HCT116 (cell line): ENCODE results near the gene CHM. TPM values are rescaled to one million over a fixed set of nuclear protein-coding genes. Genes with fewer than 3 reads are reported as not detected.

ENCODE experiments used
- ATAC-seq: fragments of 200-7000 bp; cut with Tn5 transposase; 2 replicates; pipeline ENCODE4 v1.9.1; 2020; ENCODE audit warnings: mild to moderate bottlenecking, moderate library complexity
- BruUV-seq: library from RNA; stranded (reverse); fragments of 400-500 nt; replicated peaks from 2 replicates; lab custom pipeline; 2021; lab: Mats Ljungman, UMichigan
- CTCF ChIA-PET: fragments of 300-600 bp; sonication (Branson Sonifier 250); formaldehyde crosslinking; loops from one replicate; lab custom pipeline; 2021; ENCODE audit warnings: antibody characterized with exemption; lab: Charles Lee
- POLR2A ChIA-PET: fragments of 300-600, 350-600 bp; sonication (Branson Sonifier 250); formaldehyde crosslinking; loops from one replicate; lab custom pipeline; 2021; ENCODE audit warnings: antibody characterized with exemption; lab: Charles Lee
- RAD21 ChIA-PET, 2 experiments: fragments of 300-600 bp; sonication (Branson Sonifier 250); formaldehyde crosslinking; loops; one replicate each; lab custom pipeline; 2023; ENCODE audit warnings: low total read pairs in 2 of 2; ENCODE audit not compliant: uncharacterized antibody in 2 of 2, unreplicated experiment in 2 of 2, low non-redundant PET in 1 of 2; lab: Charles Lee
- DNase-seq: peaks from one replicate; pipeline ENCODE4 v3.0.0-alpha.2; 2010; ENCODE audit warnings: low read depth, low spot score
- H2AFZ ChIP-seq: fragments of 200-600 bp; shearing (Covaris generic), sonication (generic); 2 replicates; pipeline ENCODE4 v1.6.1; 2017; ENCODE audit warnings: low read depth, mixed run types, mixed read lengths, antibody characterized with exemption, low read length; ENCODE audit not compliant: poor library complexity, severe bottlenecking
- H3K27ac ChIP-seq: 2 replicates; pipeline ENCODE4 v1.5.1; 2012; ENCODE audit warnings: low read depth, low read length
- H3K27me3 ChIP-seq: fragments of 200-600 bp; sonication (generic); 2 replicates; pipeline ENCODE4 v1.6.1; 2016; ENCODE audit warnings: mixed run types, low read length, mixed read lengths; ENCODE audit not compliant: insufficient read depth
- H3K36me3 ChIP-seq, 2 experiments: fragments of 200-500 bp in 1 of 2; fragments of 200-600 bp in 1 of 2; sonication (Bioruptor generic) in 1 of 2; sonication (generic) in 1 of 2; 2 replicates each; pipeline versions ENCODE4 v1.5.1 to v1.6.1; 2014 to 2016; ENCODE audit warnings: low read length in 2 of 2, inconsistent platforms in 1 of 2, mixed read lengths in 1 of 2, mixed run types in 1 of 2; ENCODE audit not compliant: insufficient read depth in 2 of 2, control insufficient read depth in 1 of 2
- H3K4me1 ChIP-seq, 2 experiments: fragments of 200-600 bp in 1 of 2; sonication (generic) in 1 of 2; 2 replicates each; pipeline versions ENCODE4 v1.5.1 to v1.6.1; 2012 to 2017; ENCODE audit warnings: low read length in 2 of 2, inconsistent platforms in 1 of 2, mild to moderate bottlenecking in 1 of 2, mixed read lengths in 1 of 2, mixed run types in 1 of 2, moderate library complexity in 1 of 2; ENCODE audit not compliant: insufficient read depth in 2 of 2, control insufficient read depth in 1 of 2
- H3K4me2 ChIP-seq: fragments of 200-600 bp; sonication (generic); 2 replicates; pipeline ENCODE4 v1.6.1; 2017; ENCODE audit warnings: mixed run types, low read length, mixed read lengths
- H3K4me3 ChIP-seq, 2 experiments: fragments of 200-600 bp in 1 of 2; sonication (generic) in 1 of 2; replicated peaks in 1 of 2; 2 replicates each; pipeline ENCODE4 v1.5.1; 2011 to 2016; ENCODE audit warnings: low read length in 2 of 2, control low read depth in 1 of 2, low read depth in 1 of 2, mild to moderate bottlenecking in 1 of 2, mixed read lengths in 1 of 2, mixed run types in 1 of 2
- H3K79me2 ChIP-seq: fragments of 200-600 bp; sonication (generic); 2 replicates; pipeline ENCODE4 v1.6.1; 2017; ENCODE audit warnings: mild to moderate bottlenecking, mixed run types, low read length, moderate library complexity, mixed read lengths; ENCODE audit not compliant: insufficient read depth
- H3K9ac ChIP-seq: fragments of 200-600 bp; sonication (generic); 2 replicates; pipeline ENCODE4 v1.6.1; 2016; ENCODE audit warnings: low read length, mixed read lengths
- H3K9me2 ChIP-seq: fragments of 200-600 bp; sonication (generic), shearing (Covaris generic); 2 replicates; pipeline ENCODE4 v1.6.1; 2017; ENCODE audit warnings: mixed run types, mild to moderate bottlenecking, moderate library complexity; ENCODE audit not compliant: insufficient read depth
- H3K9me3 ChIP-seq, 2 experiments: fragments of 200-500 bp in 1 of 2; fragments of 200-600 bp in 1 of 2; sonication (Bioruptor generic) in 1 of 2; sonication (generic) in 1 of 2; 2 replicates each; pipeline ENCODE4 v1.6.1; 2014 to 2017; ENCODE audit warnings: low read length in 2 of 2, mixed read lengths in 2 of 2, inconsistent platforms in 1 of 2, low read depth in 1 of 2, mild to moderate bottlenecking in 1 of 2, mixed run types in 1 of 2, moderate library complexity in 1 of 2; ENCODE audit not compliant: control insufficient read depth in 1 of 2, insufficient read depth in 1 of 2
- H4K20me1 ChIP-seq: fragments of 200-600 bp; sonication (generic), shearing (Covaris generic); 2 replicates; pipeline ENCODE4 v1.6.1; 2017; ENCODE audit warnings: mixed run types, mild to moderate bottlenecking, moderate library complexity; ENCODE audit not compliant: insufficient read depth
- CBX3 ChIP-seq: IDR thresholded peaks from 2 replicates; pipeline ENCODE4 v1.6.1; 2012; ENCODE audit warnings: low read depth
- EZH2 ChIP-seq: fragments of 200-600 bp; sonication (generic); IDR thresholded peaks from 2 replicates; pipeline ENCODE4 v1.6.1; 2017; ENCODE audit warnings: antibody characterized with exemption, mixed run types
- FOSL1 ChIP-seq: IDR thresholded peaks from 2 replicates; pipeline ENCODE4 v1.6.1; 2012; ENCODE audit warnings: low read depth
- POLR2A ChIP-seq: IDR thresholded peaks from 2 replicates; pipeline ENCODE4 v1.7.0; 2011; ENCODE audit warnings: borderline replicate concordance; ENCODE audit not compliant: insufficient read depth, insufficient read length; ENCODE audit errors: extremely low read depth
- POLR2AphosphoS5 ChIP-seq: IDR thresholded peaks from 2 replicates; pipeline ENCODE4 v1.6.1; 2011; ENCODE audit warnings: mild to moderate bottlenecking, low read depth, low read length, moderate library complexity
- SP1 ChIP-seq: IDR thresholded peaks from 2 replicates; pipeline ENCODE4 v1.6.1; 2012; ENCODE audit warnings: low read depth
- YY1 ChIP-seq: IDR thresholded peaks from 2 replicates; pipeline ENCODE4 v1.6.1; 2011; ENCODE audit warnings: low read length, low read depth, moderate library complexity, mild to moderate bottlenecking; ENCODE audit not compliant: insufficient replicate concordance; ENCODE audit errors: extremely low read depth
- intact Hi-C: fragments of 100-400 bp; cut with micrococcal nuclease; formaldehyde crosslinking; loops from 2 replicates; pipeline ENCODE4 v1.10.0; 2022
- total RNA-seq: library from RNA; stranded (reverse); gene quantifications from one replicate; pipeline ENCODE4 v1.2.1, GENCODE V29; 2021; ENCODE audit not compliant: unreplicated experiment
- TF ChIP-seq, protein P1 (sequence below), 3 experiments: fragments of 200-600 bp in 1 of 3; sonication (generic) in 1 of 3; IDR thresholded peaks in 2 of 3; conservative IDR thresholded peaks in 1 of 3; 2 replicates each; pipeline ENCODE4 v1.5.1; 2012 to 2017; ENCODE audit warnings: low read depth in 2 of 3, low read length in 2 of 3, antibody characterized with exemption in 1 of 3, borderline replicate concordance in 1 of 3, control low read depth in 1 of 3, mild to moderate bottlenecking in 1 of 3, mixed read lengths in 1 of 3, mixed run types in 1 of 3, moderate library complexity in 1 of 3; ENCODE audit not compliant: insufficient read depth in 1 of 3
- TF ChIP-seq, protein P2 (sequence below): IDR thresholded peaks from 2 replicates; pipeline ENCODE4 v1.6.1; 2011; ENCODE audit warnings: mild to moderate bottlenecking, low read length, moderate library complexity; ENCODE audit not compliant: insufficient replicate concordance; ENCODE audit errors: extremely low read depth

The CHM gene
- total RNA-seq, 1 experiment from 2014 or later: 17.1 TPM

GRCh38 chrX:85906399-85906798 lies 141.0 kb downstream of the CHM start:
- BruUV-seq: no TSS peak
- H3K27ac ChIP-seq: no peak overlapping the region
- H3K9me3 ChIP-seq: no peaks in the 10 kb centered on the region
- H3K36me3 ChIP-seq: no peaks in the 10 kb centered on the region
- ChIA-PET POLR2A (no interaction called here), CTCF (no interaction called here), RAD21 (no interaction called here)
- no peaks in the 10 kb centered on the region for H3K79me2 ChIP-seq
- DNase-seq (no peak), ATAC-seq (no peak)
- H3K27me3 ChIP-seq: no peaks in the 10 kb centered on the region
- no peaks in the 10 kb centered on the region for H4K20me1 ChIP-seq
- TF ChIP-seq, protein P1, sequence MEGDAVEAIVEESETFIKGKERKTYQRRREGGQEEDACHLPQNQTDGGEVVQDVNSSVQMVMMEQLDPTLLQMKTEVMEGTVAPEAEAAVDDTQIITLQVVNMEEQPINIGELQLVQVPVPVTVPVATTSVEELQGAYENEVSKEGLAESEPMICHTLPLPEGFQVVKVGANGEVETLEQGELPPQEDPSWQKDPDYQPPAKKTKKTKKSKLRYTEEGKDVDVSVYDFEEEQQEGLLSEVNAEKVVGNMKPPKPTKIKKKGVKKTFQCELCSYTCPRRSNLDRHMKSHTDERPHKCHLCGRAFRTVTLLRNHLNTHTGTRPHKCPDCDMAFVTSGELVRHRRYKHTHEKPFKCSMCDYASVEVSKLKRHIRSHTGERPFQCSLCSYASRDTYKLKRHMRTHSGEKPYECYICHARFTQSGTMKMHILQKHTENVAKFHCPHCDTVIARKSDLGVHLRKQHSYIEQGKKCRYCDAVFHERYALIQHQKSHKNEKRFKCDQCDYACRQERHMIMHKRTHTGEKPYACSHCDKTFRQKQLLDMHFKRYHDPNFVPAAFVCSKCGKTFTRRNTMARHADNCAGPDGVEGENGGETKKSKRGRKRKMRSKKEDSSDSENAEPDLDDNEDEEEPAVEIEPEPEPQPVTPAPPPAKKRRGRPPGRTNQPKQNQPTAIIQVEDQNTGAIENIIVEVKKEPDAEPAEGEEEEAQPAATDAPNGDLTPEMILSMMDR (IDR thresholded peaks at IDR 0.05 in 2 of 3, conservative IDR thresholded peaks at IDR 0.05 in 1 of 3; ENCODE audit: borderline replicate concordance in 1 of 3, insufficient read depth in 1 of 3, low read depth in 2 of 3, low read length in 2 of 3): no peak
- no peak for TF ChIP-seq SP1
- TF ChIP-seq CBX3: no peak
- TF ChIP-seq EZH2: no peak
- TF ChIP-seq POLR2AphosphoS5: no peak
- TF ChIP-seq YY1: no peak
- no peak for TF ChIP-seq POLR2A
- no peak for TF ChIP-seq FOSL1
- TF ChIP-seq, protein P2, sequence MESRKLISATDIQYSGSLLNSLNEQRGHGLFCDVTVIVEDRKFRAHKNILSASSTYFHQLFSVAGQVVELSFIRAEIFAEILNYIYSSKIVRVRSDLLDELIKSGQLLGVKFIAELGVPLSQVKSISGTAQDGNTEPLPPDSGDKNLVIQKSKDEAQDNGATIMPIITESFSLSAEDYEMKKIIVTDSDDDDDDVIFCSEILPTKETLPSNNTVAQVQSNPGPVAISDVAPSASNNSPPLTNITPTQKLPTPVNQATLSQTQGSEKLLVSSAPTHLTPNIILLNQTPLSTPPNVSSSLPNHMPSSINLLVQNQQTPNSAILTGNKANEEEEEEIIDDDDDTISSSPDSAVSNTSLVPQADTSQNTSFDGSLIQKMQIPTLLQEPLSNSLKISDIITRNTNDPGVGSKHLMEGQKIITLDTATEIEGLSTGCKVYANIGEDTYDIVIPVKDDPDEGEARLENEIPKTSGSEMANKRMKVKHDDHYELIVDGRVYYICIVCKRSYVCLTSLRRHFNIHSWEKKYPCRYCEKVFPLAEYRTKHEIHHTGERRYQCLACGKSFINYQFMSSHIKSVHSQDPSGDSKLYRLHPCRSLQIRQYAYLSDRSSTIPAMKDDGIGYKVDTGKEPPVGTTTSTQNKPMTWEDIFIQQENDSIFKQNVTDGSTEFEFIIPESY: no peak
- no peak overlapping the region for H3K4me3 ChIP-seq
- no peak overlapping the region for H3K9ac ChIP-seq
- intact Hi-C loops: no loop called here
- no peaks in the 10 kb centered on the region for H3K9me2 ChIP-seq
- H2AFZ ChIP-seq: no peak overlapping the region
- H3K4me1 ChIP-seq: no peaks in the 10 kb centered on the region
- H3K4me2 ChIP-seq: no peak overlapping the region
